Keratinocyte (primary cell): ENCODE results near the gene DMXL2. TPM values are rescaled to one million over a fixed set of nuclear protein-coding genes. Genes with fewer than 3 reads are reported as not detected.

Source experiments
- DNase-seq: peaks from one replicate; pipeline ENCODE4 v3.0.0-alpha.2; 2011; ENCODE audit warnings: low read depth, missing footprints, low spot score
- FAIRE-seq: peaks from 2 replicates; lab custom pipeline; 2011; peaks lifted over from hg19 to GRCh38; lab: Jason Lieb, UNC
- H2AFZ ChIP-seq: 2 replicates; pipeline ENCODE4 v1.6.0; 2012; ENCODE audit warnings: low read length, control low read depth, inconsistent platforms; ENCODE audit not compliant: control insufficient read depth
- H3K27ac ChIP-seq: 2 replicates; pipeline ENCODE4 v1.5.1; 2011; ENCODE audit warnings: low read length; ENCODE audit not compliant: control insufficient read depth, insufficient read depth
- H3K27me3 ChIP-seq: 3 replicates; pipeline ENCODE4 v1.6.0; 2011; ENCODE audit warnings: low read length; ENCODE audit not compliant: control insufficient read depth, insufficient read depth; ENCODE audit errors: extremely low read depth
- H3K36me3 ChIP-seq, 2 experiments: 2 replicates in 1 of 2; 3 replicates in 1 of 2; pipeline ENCODE4 v1.5.1; 2011; ENCODE audit warnings: low read length in 2 of 2, mild to moderate bottlenecking in 1 of 2; ENCODE audit not compliant: control insufficient read depth in 2 of 2, insufficient read depth in 2 of 2; ENCODE audit errors: extremely low read depth in 1 of 2
- H3K4me1 ChIP-seq: 3 replicates; pipeline ENCODE4 v1.5.1; 2011; ENCODE audit warnings: low read length; ENCODE audit not compliant: control insufficient read depth, insufficient read depth; ENCODE audit errors: extremely low read depth
- H3K4me2 ChIP-seq: 3 replicates; pipeline ENCODE4 v1.6.0; 2011; ENCODE audit warnings: low read depth, low read length; ENCODE audit not compliant: control insufficient read depth, insufficient read depth; ENCODE audit errors: extremely low read depth
- H3K4me3 ChIP-seq, 3 experiments: fragments of 200-600 bp in 1 of 3; sonication (generic) in 1 of 3; 2 replicates in 2 of 3; 3 replicates in 1 of 3; pipeline ENCODE4 v1.5.1; 2011 to 2016; ENCODE audit warnings: low read length in 3 of 3, mild to moderate bottlenecking in 3 of 3, control low read depth in 2 of 3, inconsistent platforms in 1 of 3, low read depth in 1 of 3, mixed read lengths in 1 of 3, mixed run types in 1 of 3, moderate library complexity in 1 of 3; ENCODE audit not compliant: control insufficient read depth in 2 of 3, insufficient read depth in 2 of 3; ENCODE audit errors: extremely low read depth in 1 of 3
- H3K79me2 ChIP-seq: 2 replicates; pipeline ENCODE4 v1.6.0; 2012; ENCODE audit warnings: low read length; ENCODE audit not compliant: control insufficient read depth, insufficient read depth
- H3K9ac ChIP-seq: 3 replicates; pipeline ENCODE4 v1.6.0; 2011; ENCODE audit warnings: low read length; ENCODE audit not compliant: control insufficient read depth, insufficient read depth; ENCODE audit errors: extremely low read depth
- H3K9me1 ChIP-seq: 3 replicates; pipeline ENCODE4 v1.6.0; 2011; ENCODE audit warnings: low read length; ENCODE audit not compliant: control insufficient read depth, insufficient read depth; ENCODE audit errors: extremely low read depth
- H3K9me3 ChIP-seq: 2 replicates; pipeline ENCODE4 v1.5.1; 2012; ENCODE audit warnings: low read depth, low read length; ENCODE audit not compliant: control insufficient read depth
- H4K20me1 ChIP-seq: 3 replicates; pipeline ENCODE4 v1.6.0; 2011; ENCODE audit warnings: low read length; ENCODE audit not compliant: control insufficient read depth, insufficient read depth; ENCODE audit errors: extremely low read depth
- EZH2 ChIP-seq: IDR thresholded peaks from one replicate; pipeline ENCODE4 v1.6.1; 2012; ENCODE audit warnings: inconsistent platforms, mild to moderate bottlenecking, low read length, moderate library complexity
- dilution Hi-C: fragments of 300-500 bp; cut with MboI; formaldehyde crosslinking; loops from one replicate; pipeline ENCODE4 v1.7.0; 2020; ENCODE audit warnings: low sequenced_read_pairs; ENCODE audit not compliant: extremely low pct_ligation_motif_present
- polyA plus RNA-seq, 5 experiments: library from polyadenylated mRNA; depleted of rRNA in 3 of 5; stranded (reverse) in 3 of 5; stranded (forward) in 1 of 5; unstranded in 1 of 5; fragments of >200 nt; gene quantifications; 1 replicate in 1 of 5; 2 replicates in 3 of 5; 3 replicates in 1 of 5; pipeline versions ENCODE4 v1.2.1 to v1.2.3, GENCODE V29; 2011 to 2012; ENCODE audit warnings: missing spikeins in 2 of 5, low read depth in 1 of 5, low replicate concordance in 1 of 5
- TF ChIP-seq, protein P1 (sequence below), 3 experiments: IDR thresholded peaks in 1 of 3; conservative IDR thresholded peaks in 1 of 3; optimal IDR thresholded peaks in 1 of 3; 2 replicates in 2 of 3; 3 replicates in 1 of 3; pipeline versions ENCODE3 to v1.5.1; 2011; ENCODE audit warnings: low read length in 3 of 3, mild to moderate bottlenecking in 3 of 3, moderate library complexity in 2 of 3, control low read depth in 1 of 3, inconsistent platforms in 1 of 3; ENCODE audit not compliant: insufficient read depth in 2 of 3; ENCODE audit errors: extremely low read depth in 1 of 3

The DMXL2 gene
- polyA plus RNA-seq, 1 donor (not counting 4 experiments of a cell fraction or from before 2014, with no cell fraction given) = 14.9 TPM

DNA sequence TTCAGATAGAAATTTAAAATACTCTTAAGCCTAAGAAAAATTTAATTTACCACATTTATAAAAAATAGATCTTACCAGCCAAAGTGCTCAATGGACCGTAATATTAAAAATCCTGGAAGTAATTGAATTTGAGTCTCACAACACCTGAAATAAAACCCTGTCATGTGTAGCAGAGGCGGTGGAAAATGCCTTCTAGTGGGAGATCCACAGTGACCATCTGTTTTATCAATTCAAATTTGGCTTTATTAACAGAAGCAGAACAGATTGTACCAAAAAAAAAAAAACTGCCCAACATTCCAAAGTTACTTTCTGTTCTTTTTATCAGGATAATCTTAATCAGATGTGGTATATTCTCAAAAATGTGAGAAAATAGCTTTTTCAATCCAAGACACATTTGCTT lies 71.7 kb downstream of the DMXL2 start:
- Histone ChIP-seq H3K4me3 (no peak overlapping the region), H3K79me2 (no peaks in the 10 kb centered on the region), H3K9me3 (no peaks in the 10 kb centered on the region), H4K20me1 (no peaks in the 10 kb centered on the region), H3K27me3 (no peaks in the 10 kb centered on the region), H2AFZ (no peak overlapping the region), H3K4me1 (no peaks in the 10 kb centered on the region), H3K36me3 (no peaks in the 10 kb centered on the region), H3K27ac (no peak overlapping the region), H3K4me2 (no peak overlapping the region), H3K9me1 (no peaks in the 10 kb centered on the region), H3K9ac (no peak overlapping the region)
- dilution Hi-C loops = no loop called here
- TF ChIP-seq EZH2 = no peak
- TF ChIP-seq, protein P1, sequence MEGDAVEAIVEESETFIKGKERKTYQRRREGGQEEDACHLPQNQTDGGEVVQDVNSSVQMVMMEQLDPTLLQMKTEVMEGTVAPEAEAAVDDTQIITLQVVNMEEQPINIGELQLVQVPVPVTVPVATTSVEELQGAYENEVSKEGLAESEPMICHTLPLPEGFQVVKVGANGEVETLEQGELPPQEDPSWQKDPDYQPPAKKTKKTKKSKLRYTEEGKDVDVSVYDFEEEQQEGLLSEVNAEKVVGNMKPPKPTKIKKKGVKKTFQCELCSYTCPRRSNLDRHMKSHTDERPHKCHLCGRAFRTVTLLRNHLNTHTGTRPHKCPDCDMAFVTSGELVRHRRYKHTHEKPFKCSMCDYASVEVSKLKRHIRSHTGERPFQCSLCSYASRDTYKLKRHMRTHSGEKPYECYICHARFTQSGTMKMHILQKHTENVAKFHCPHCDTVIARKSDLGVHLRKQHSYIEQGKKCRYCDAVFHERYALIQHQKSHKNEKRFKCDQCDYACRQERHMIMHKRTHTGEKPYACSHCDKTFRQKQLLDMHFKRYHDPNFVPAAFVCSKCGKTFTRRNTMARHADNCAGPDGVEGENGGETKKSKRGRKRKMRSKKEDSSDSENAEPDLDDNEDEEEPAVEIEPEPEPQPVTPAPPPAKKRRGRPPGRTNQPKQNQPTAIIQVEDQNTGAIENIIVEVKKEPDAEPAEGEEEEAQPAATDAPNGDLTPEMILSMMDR (optimal IDR thresholded peaks at IDR 0.05 in 1 of 3, IDR thresholded peaks at IDR 0.05 in 1 of 3, conservative IDR thresholded peaks at IDR 0.05 in 1 of 3; ENCODE audit: extremely low read depth in 1 of 3, insufficient read depth in 2 of 3, low read length in 3 of 3) = no peak
- DNase-seq (no peak), FAIRE-seq (no peak)

DNA sequence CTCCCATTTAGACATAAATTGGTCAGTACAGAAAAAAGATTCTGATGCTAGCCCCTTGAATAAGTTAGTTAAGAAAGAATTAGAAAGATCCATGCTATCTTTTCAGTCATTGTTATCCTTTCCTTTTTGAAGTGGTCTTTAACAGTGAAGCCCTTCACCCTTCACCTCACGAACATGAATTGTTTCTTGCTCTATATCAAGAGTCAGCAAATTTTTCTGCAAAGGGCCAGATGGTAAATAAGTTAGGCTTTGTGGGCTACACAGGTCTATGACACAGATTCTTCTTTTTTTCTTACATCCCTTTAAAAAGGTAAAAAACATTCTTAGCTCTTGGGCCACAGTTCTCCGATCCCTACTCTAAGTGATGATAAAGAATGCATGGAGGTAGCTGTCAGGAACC lies 74.9 kb downstream of the DMXL2 start:
- Histone ChIP-seq H3K4me2 (no peak overlapping the region), H3K27me3 (no peaks in the 10 kb centered on the region), H3K79me2 (no peaks in the 10 kb centered on the region), H3K9ac (no peak overlapping the region), H3K4me1 (no peaks in the 10 kb centered on the region), H3K9me1 (no peaks in the 10 kb centered on the region), H3K9me3 (no peaks in the 10 kb centered on the region), H3K36me3 (no peaks in the 10 kb centered on the region), H3K4me3 (no peak overlapping the region), H2AFZ (no peak overlapping the region), H3K27ac (no peak overlapping the region), H4K20me1 (no peaks in the 10 kb centered on the region)
- TF ChIP-seq, protein P1 (optimal IDR thresholded peaks at IDR 0.05 in 1 of 3, IDR thresholded peaks at IDR 0.05 in 1 of 3, conservative IDR thresholded peaks at IDR 0.05 in 1 of 3; ENCODE audit: extremely low read depth in 1 of 3, insufficient read depth in 2 of 3, low read length in 3 of 3) = no peak
- no peak for TF ChIP-seq EZH2
- FAIRE-seq (no peak), DNase-seq (no peak)
- dilution Hi-C loops = no loop called here
